Esophagus muscularis mucosa (tissue), 4 donors: ENCODE data around the gene LCN6. TPM values are rescaled to one million over a fixed set of nuclear protein-coding genes. Genes with fewer than 3 reads are reported as not detected.

Experiments used
- DNase-seq: peaks from one replicate; pipeline ENCODE4 v3.0.0-alpha.2; 2017; ENCODE audit errors: extremely low spot score
- H3K27ac ChIP-seq, 4 donors: fragments of 200-600 bp; sonication (generic); replicated peaks in 1 of 4; 1 replicate in 3 of 4; 2 replicates in 1 of 4; pipeline ENCODE4 v1.5.1; 2016 to 2019; ENCODE audit warnings: mild to moderate bottlenecking in 1 of 4
- H3K27me3 ChIP-seq, 4 donors: fragments of 200-600 bp; sonication (generic); one replicate each; pipeline versions ENCODE4 v1.5.1 to v1.6.0; 2016 to 2019
- H3K36me3 ChIP-seq, 4 donors: fragments of 200-600 bp; sonication (generic); one replicate each; pipeline ENCODE4 v1.5.1; 2016 to 2019
- H3K4me1 ChIP-seq, 4 donors: fragments of 200-600 bp; sonication (generic); one replicate each; pipeline ENCODE4 v1.5.1; 2016 to 2019
- H3K4me3 ChIP-seq, 4 donors: fragments of 200-600 bp; sonication (generic); 1 replicate in 2 of 4; 2 replicates in 2 of 4; pipeline ENCODE4 v1.5.1; 2016 to 2019; ENCODE audit warnings: mild to moderate bottlenecking in 4 of 4, moderate library complexity in 1 of 4
- H3K9me3 ChIP-seq, 4 donors: fragments of 200-600 bp; sonication (generic); 1 replicate in 3 of 4; 2 replicates in 1 of 4; pipeline ENCODE4 v1.5.1; 2016 to 2019
- CTCF ChIP-seq, 3 experiments: fragments of 200-600 bp in 2 of 3; fragments of 450-650 bp in 1 of 3; sonication (generic) in 2 of 3; IDR thresholded peaks; one replicate each; pipeline ENCODE4 v1.5.1; 2017 to 2019; ENCODE audit warnings: antibody characterized with exemption in 3 of 3, mild to moderate bottlenecking in 2 of 3, moderate library complexity in 1 of 3
- EP300 ChIP-seq: sonication (generic); formaldehyde crosslinking; IDR thresholded peaks from one replicate; pipeline ENCODE4 v1.6.1; 2017; ENCODE audit warnings: antibody characterized with exemption
- POLR2A ChIP-seq: fragments of 450-650 bp; IDR thresholded peaks from one replicate; pipeline ENCODE4 v1.6.1; 2017; ENCODE audit warnings: antibody characterized with exemption, moderate library complexity, mild to moderate bottlenecking, low read depth
- POLR2AphosphoS5 ChIP-seq, 2 donors: sonication (generic); formaldehyde crosslinking; IDR thresholded peaks; one replicate each; pipeline ENCODE4 v1.6.1; 2017; ENCODE audit warnings: antibody characterized with exemption in 2 of 2
- WGBS: methylation state at CpG from one replicate; pipeline ENCODE4 v1.1.5; 2018; 5-methylcytosine and 5-hydroxymethylcytosine counted together
- intact Hi-C: fragments of 100-400 bp; cut with DNase I; formaldehyde crosslinking; loops from one replicate; pipeline ENCODE4 v1.15.1; 2023
- total RNA-seq, 4 donors: library from RNA; depleted of rRNA; stranded (reverse); fragments of >200 nt; gene quantifications; one replicate each; pipeline versions ENCODE4 v1.1.0 to v1.2.1, GENCODE V29; 2016

The LCN6 gene
- total RNA-seq, 4 donors from 2014 or later, result 12.5 to 32.0 (median 23.9) TPM

- H3K27ac ChIP-seq, result peak overlapping the region in 3 of 4 donors; percentile 11 to 79 (median 13)
- 85% methylated on average over 13 of the region's 16 CpGs for WGBS
- peaks cover 53 to 79% (median 68%) of the 10 kb centered on the region in 4 donors for H3K4me1 ChIP-seq
- no peaks in the 10 kb centered on the region for H3K27me3 ChIP-seq
- intact Hi-C loops, result loop anchor here (5.0 kb wide), 1 partner anchor 39 kb away; the partner anchor contains the start of gene AGPAT2
- no peak for TF ChIP-seq CTCF (IDR thresholded peaks at IDR 0.05)
- no peak for TF ChIP-seq EP300
- no peak for TF ChIP-seq POLR2AphosphoS5 (IDR thresholded peaks at IDR 0.05)
- TF ChIP-seq POLR2A, result no peak
- no peaks in the 10 kb centered on the region for H3K9me3 ChIP-seq
- DNase-seq, result no peak
- H3K36me3 ChIP-seq, result peaks cover 34 to 57% (median 55%) of the 10 kb centered on the region in 4 donors
- peak overlapping the region; percentile 64 to 85 (median 74) for H3K4me3 ChIP-seq
Measured at GRCh38 chr9:136726118-136726517, 22.2 kb downstream of the LCN6 start.

GRCh38 chr9:136725612-136726011, 22.7 kb downstream of the LCN6 start:
- Histone ChIP-seq H3K9me3 (no peaks in the 10 kb centered on the region), H3K36me3 (peaks cover 34 to 59% (median 55%) of the 10 kb centered on the region in 4 donors), H3K27ac (peak overlapping the region in 1 of 4 donors; percentile 11), H3K4me3 (peak overlapping the region; percentile 64 to 85 (median 74)), H3K4me1 (peaks cover 58 to 84% (median 73%) of the 10 kb centered on the region in 4 donors), H3K27me3 (no peaks in the 10 kb centered on the region)
- TF ChIP-seq CTCF (IDR thresholded peaks at IDR 0.05) (no peak), EP300 (no peak), POLR2AphosphoS5 (IDR thresholded peaks at IDR 0.05) (no peak), POLR2A (no peak)
- no peak for DNase-seq
- 79% methylated on average over 9 of the region's 10 CpGs for WGBS
- intact Hi-C loops, result loop anchor here (5.0 kb wide), 1 partner anchor 38 kb away; the partner anchor contains the start of gene AGPAT2

GRCh38 chr9:136724772-136725171, 23.6 kb downstream of the LCN6 start:
- Histone ChIP-seq H3K4me1 (peaks cover 67 to 90% (median 81%) of the 10 kb centered on the region in 4 donors), H3K27ac (no peak overlapping the region), H3K9me3 (no peaks in the 10 kb centered on the region), H3K36me3 (peaks cover 34 to 59% (median 55%) of the 10 kb centered on the region in 4 donors), H3K27me3 (no peaks in the 10 kb centered on the region), H3K4me3 (no peak overlapping the region)
- no peak for TF ChIP-seq CTCF (IDR thresholded peaks at IDR 0.05)
- no peak for TF ChIP-seq POLR2AphosphoS5 (IDR thresholded peaks at IDR 0.05)
- no peak for TF ChIP-seq POLR2A
- TF ChIP-seq EP300, result no peak
- intact Hi-C loops, result loop anchor here (5.0 kb wide), 1 partner anchor 37 kb away; the partner anchor contains the start of gene AGPAT2
- DNase-seq, result no peak
- 75% methylated on average over 7 of the region's 7 CpGs for WGBS

GRCh38 chr9:136723989-136724388, 24.3 kb downstream of the LCN6 start:
- H3K27me3 ChIP-seq, result no peaks in the 10 kb centered on the region
- no peak for DNase-seq
- no peaks in the 10 kb centered on the region for H3K9me3 ChIP-seq
- WGBS, result 93% methylated on average over 8 of the region's 8 CpGs
- TF ChIP-seq CTCF (IDR thresholded peaks at IDR 0.05) (no peak), POLR2AphosphoS5 (IDR thresholded peaks at IDR 0.05) (no peak), POLR2A (no peak), EP300 (no peak)
- no peak overlapping the region for H3K4me3 ChIP-seq
- H3K36me3 ChIP-seq, result peaks cover 34 to 59% (median 55%) of the 10 kb centered on the region in 4 donors
- no peak overlapping the region for H3K27ac ChIP-seq
- intact Hi-C loops, result no loop called here
- H3K4me1 ChIP-seq, result peaks cover 71 to 90% (median 82%) of the 10 kb centered on the region in 4 donors
